Umbilical cord (tissue), 1 donor: ENCODE measurements around the gene PMCH. TPM values are rescaled to one million over a fixed set of nuclear protein-coding genes. Genes with fewer than 3 reads are reported as not detected.

ENCODE experiments used
- total RNA-seq: library from RNA; depleted of rRNA; stranded (reverse); fragments of >200 nt; gene quantifications from one replicate; pipeline ENCODE4 v1.2.3, GENCODE V29; 2014; ENCODE audit warnings: low replicate concordance; ENCODE audit not compliant: insufficient read depth

The PMCH gene
- total RNA-seq, 1 donor from 2014 or later = 0.96 TPM

Other genes with a start within 250 kb of the PMCH start
- gene WASHC3, start 135.8 kb downstream of the PMCH start, total RNA-seq = 93.2 TPM
- gene NUP37, start 77.7 kb downstream of the PMCH start, total RNA-seq = 11.8 TPM
- gene PARPBP, start 77.7 kb downstream of the PMCH start, total RNA-seq = 14.2 TPM